Bone marrow (tissue), 2 donors: Measurements from ENCODE around the gene PJA2.

Source experiments
- DNase-seq, 2 donors: peaks; one replicate each; lab custom pipeline; 2025; lab: John Stamatoyannopoulos, UW

PJA2 gene

DNA sequence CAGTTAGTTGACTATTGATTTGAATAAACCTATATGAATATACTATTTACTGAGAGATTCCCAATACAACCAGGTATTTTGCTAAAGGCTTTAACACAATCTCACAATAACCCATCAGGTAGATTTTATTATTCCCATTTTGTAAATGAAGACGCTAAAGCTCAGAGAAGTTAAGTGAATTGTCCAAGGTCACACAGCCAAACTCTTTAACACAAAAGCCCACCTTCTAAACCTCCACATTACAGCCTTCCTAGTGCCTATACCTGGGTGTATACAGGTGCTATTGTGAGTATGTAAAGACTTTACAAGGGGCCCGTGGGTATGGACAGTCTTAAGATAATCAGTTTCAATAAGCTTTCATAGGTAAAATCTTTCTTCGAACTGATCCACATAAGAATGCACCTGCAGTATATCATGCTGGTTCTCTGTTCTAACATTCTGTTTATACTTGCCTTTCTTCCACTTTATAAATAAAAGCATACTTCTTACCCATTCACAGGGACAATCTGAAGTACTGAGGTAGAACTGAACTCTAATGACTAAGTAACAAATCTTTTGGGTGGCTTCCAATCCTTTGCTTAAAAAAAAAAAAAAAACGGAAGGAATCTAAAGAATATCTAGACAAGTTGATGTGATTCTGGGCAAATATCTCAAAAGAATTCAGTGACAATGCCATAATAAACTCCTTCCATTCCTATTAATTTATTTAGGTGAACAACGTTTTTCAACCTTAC is 59.1 kb downstream of the PJA2 start:
- DNase-seq = no peak

GRCh38 chr5:109349388-109349787 is 60.4 kb downstream of the PJA2 start:
- no peak for DNase-seq

GRCh38 chr5:109347252-109347888 is 62.4 kb downstream of the PJA2 start:
- DNase-seq = no peak

DNA sequence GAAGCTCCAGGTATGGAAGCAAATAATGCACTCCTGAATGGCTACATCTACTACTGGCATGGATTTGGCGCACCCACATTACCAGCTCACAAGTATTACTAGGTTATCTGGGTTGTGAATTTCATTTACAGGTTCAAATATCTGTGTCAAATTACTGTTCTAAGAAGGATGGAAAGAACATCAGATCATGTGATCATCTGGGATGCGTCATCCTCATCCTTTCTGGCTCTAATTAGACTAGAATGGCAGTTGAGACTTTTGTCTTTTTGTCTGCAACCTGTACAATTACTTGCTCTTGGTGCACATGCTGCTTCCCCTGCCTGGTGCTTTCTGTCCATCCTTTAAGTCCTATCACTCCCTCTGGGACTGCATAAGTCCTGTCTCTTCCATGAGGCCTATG is 64.1 kb downstream of the PJA2 start:
- no peak for DNase-seq

- DNase-seq = no peak
Observed at GRCh38 chr5:109340351-109340750, 69.4 kb downstream of the PJA2 start.

- no peak for DNase-seq
Observed at GRCh38 chr5:109335114-109335513, 74.7 kb downstream of the PJA2 start.

DNA sequence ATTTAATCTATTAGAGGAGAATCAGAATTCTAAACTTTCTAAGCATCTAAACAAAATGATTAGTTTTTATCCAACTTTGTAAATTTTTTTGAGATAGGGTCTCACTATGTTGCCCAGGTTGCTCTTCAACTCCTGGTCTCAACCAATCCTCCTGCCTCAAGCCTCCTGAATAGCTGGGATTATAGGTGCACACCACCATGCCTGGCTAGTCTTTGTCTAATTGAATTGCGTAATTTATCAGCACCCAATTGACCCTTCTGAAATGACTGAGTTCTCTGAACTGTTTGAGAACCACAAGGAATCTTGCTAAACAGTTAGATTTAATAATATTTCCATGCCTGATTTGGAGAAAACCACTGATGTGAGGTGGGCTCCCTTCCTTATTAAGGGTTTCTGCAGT is 75.7 kb downstream of the PJA2 start:
- no peak for DNase-seq

- DNase-seq = no peak
Observed at GRCh38 chr5:109329333-109330237, 80.2 kb downstream of the PJA2 start.

DNA sequence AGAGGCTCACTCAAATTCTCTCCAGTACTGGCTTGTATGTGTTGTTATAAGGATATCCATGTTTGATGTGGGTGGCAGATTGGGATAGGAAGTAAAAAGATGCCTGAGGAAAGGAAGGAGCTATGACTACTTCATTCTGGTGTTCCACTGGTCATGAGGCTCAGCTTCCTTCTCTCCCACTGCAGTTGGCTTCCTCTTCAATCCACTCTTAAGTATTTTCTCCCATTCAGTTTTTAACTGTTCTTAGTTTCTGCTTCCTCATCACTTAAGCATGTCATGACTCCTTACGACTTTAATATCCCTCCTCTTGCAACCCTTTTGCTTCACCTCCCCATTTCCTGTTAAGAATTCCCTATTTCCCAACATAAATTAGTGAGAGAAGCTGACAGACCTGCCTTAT is 81.1 kb downstream of the PJA2 start:
- no peak for DNase-seq

- no peak for DNase-seq
Observed at GRCh38 chr5:109327570-109327969, 82.2 kb downstream of the PJA2 start.

DNA sequence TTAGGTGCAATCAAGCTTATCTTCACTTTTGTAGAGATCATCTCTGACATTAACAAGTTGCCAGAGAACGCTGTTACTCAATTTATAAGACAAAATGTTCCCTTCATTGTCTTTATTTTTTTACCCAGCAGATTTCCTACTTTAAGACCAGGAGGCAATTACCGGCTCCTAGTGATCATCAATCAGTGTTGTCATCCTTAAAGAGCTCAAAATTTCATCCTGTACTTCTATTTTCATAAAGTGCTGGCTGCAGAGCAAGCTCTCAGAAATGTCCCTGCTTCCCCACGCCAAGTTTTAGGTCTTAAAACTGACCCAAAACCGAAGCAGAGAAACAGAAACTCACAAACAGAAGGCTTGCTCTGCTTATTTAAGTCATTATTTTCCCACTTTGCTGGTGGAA is 82.9 kb downstream of the PJA2 start:
- no peak for DNase-seq

- no peak for DNase-seq
Observed at GRCh38 chr5:109325456-109325855, 84.3 kb downstream of the PJA2 start.

DNA sequence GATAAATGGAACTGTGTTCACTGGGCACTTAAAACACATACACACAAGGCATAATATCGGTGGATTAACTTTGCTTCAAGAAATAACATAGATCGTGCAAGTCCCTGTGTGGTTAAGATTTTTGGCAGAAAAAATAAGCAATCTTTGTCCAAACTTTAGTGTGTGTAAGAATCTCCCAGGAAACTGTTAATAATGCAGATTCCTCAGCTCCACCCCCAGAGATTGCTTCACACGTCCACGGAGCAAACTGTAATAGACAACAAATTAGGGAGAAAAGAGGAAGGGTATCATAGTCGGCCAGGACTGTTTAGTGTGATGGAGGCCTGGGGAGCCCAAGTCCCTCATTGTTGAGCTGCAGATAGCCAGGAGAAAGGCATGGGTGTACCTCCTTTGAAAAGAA is 84.8 kb downstream of the PJA2 start:
- DNase-seq = no peak

GRCh38 chr5:109324351-109324750 is 85.4 kb downstream of the PJA2 start:
- no peak for DNase-seq

GRCh38 chr5:109322694-109323093 is 87.1 kb downstream of the PJA2 start:
- no peak for DNase-seq

- DNase-seq = no peak
Observed at GRCh38 chr5:109319351-109319750, 90.4 kb downstream of the PJA2 start.

DNA sequence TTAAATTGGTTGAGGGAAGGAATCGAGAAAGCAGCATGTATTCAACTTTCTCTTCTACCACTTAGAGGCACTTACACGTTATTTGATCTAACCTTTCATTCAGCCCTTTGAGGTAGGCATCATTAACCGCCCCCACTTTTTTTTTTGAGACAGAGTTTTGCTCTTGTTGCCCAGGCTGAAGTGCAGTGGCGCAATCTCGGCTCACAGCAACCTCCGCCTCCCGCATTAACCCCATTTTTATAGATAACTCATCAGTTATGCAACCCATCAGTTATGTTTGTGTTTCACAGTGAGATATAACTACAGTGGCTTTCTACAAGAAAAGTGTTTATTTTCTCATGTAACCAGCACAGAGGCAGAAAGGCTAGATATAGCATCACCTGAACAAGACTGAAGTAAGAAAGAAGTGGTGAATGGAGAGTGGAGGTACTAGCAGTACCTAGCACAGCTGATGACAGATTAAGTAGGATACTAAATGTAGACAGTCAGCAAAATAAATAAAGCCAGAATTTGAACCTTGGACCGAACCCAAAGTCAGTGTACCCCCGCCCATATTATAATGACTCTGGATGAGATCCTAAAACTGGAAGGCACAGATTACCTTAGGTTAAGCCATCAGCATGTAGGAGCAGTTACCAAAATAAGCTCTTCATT is 91.2 kb downstream of the PJA2 start:
- DNase-seq = no peak

GRCh38 chr5:109316634-109317033 is 93.1 kb downstream of the PJA2 start:
- DNase-seq = no peak

DNA sequence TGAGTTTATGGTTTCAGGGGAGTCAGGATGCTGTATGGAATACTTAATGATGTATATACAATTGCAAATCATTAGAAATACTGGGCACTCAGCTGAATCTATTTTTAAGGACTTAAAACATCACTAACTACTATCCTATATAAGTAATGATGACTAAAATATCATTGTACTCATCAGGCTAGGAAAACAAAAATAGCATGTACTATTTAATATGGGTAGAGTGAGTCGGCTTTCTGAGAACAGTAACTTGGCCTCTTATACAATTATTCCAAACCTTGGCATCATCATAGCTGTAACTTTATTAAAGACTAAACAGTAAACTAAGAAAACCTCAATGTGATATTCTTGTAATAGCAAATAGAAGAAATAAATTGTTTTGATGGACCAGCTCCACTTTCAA is 94.5 kb downstream of the PJA2 start:
- DNase-seq = no peak

DNA sequence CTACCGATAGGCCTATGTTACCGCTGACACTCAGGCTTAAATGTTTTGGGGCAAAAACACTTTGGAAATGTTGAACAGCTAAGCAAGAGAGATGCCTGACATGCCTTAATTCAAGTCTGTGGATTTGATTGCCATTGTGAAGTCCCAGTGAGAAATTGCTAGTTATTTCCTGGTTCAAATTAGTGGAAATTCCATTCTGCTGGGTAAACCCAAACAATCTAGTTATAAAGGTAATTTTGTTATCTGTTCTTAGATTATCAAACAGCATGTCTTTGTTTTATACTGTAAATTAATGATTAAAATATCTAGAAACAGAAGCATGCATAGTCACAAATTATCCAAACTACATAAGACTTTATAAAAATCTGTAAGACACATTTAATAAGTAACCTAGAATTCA is 96.6 kb downstream of the PJA2 start:
- DNase-seq = no peak

GRCh38 chr5:109312695-109313094 is 97.1 kb downstream of the PJA2 start:
- DNase-seq = no peak

- no peak for DNase-seq
Observed at GRCh38 chr5:109310315-109310714, 99.5 kb downstream of the PJA2 start.
